ENCODE measurements around the gene NSMF. TPM values are rescaled to one million over a fixed set of nuclear protein-coding genes. Genes with fewer than 3 reads are reported as not detected.

NSMF gene
- total and polyA plus RNA-seq, 10 of the 15 experiments (the other 5 are each of a cell fraction or from before 2014, with no cell fraction given): 0.13 to 44.3 (median 13.4) TPM

DNA sequence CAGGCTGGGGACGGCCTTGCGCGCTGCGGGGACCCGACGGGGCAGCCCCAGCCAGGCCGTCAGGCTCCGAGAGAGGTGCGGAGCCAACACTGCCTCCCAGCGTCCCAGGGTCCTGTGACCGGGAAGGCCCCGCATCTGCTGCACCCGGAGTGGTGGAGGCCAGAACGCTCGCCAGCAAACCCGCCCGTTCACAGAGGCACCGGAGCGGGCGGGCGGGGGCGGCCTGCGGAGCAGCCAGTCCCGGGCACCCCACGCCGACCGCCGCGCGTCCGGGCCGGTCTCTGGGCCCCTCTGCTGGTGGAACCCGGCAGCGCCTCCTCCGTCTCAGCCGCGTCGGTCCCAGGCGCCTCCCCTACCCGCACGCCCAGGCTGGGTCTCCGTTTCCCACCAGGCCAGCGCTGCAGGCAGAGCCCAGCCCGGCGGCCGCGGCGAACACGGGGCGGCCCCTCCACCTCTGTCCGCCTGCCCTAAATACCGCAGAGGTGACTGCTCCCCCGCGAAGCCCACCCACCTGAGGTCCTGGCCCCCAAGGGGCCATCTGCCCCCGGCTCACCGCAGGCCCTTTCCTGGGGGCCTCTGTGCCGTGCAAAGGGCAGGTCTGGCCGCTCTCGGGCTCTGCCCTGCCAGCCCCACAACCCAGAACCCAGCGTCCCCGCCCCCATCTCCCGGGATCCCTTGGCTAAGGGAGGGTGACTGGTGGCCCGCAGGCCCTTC, 52.1 kb downstream of the NSMF start (continued):
- TF ChIP-seq, protein P1, sequence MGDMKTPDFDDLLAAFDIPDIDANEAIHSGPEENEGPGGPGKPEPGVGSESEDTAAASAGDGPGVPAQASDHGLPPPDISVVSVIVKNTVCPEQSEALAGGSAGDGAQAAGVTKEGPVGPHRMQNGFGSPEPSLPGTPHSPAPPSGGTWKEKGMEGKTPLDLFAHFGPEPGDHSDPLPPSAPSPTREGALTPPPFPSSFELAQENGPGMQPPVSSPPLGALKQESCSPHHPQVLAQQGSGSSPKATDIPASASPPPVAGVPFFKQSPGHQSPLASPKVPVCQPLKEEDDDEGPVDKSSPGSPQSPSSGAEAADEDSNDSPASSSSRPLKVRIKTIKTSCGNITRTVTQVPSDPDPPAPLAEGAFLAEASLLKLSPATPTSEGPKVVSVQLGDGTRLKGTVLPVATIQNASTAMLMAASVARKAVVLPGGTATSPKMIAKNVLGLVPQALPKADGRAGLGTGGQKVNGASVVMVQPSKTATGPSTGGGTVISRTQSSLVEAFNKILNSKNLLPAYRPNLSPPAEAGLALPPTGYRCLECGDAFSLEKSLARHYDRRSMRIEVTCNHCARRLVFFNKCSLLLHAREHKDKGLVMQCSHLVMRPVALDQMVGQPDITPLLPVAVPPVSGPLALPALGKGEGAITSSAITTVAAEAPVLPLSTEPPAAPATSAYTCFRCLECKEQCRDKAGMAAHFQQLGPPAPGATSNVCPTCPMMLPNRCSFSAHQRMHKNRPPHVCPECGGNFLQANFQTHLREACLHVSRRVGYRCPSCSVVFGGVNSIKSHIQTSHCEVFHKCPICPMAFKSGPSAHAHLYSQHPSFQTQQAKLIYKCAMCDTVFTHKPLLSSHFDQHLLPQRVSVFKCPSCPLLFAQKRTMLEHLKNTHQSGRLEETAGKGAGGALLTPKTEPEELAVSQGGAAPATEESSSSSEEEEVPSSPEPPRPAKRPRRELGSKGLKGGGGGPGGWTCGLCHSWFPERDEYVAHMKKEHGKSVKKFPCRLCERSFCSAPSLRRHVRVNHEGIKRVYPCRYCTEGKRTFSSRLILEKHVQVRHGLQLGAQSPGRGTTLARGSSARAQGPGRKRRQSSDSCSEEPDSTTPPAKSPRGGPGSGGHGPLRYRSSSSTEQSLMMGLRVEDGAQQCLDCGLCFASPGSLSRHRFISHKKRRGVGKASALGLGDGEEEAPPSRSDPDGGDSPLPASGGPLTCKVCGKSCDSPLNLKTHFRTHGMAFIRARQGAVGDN (IDR thresholded peaks at IDR 0.05): 0 out of 2 replicates have a peak, but pooled peaks have one; percentile 31
- no peak for TF ChIP-seq GABPA (IDR thresholded peaks at IDR 0.05; ENCODE audit: low read depth)
- peak; percentile 56; the same call in 1 of the 2 replicates for TF ChIP-seq SIN3A (IDR thresholded peaks at IDR 0.05; ENCODE audit: low read depth, low read length)
- no peak for TF ChIP-seq SKIL (IDR thresholded peaks at IDR 0.05; ENCODE audit: low read depth, poor library complexity, severe bottlenecking)
- no peak for TF ChIP-seq CHD2 (IDR thresholded peaks at IDR 0.05; ENCODE audit: borderline replicate concordance, low read depth, low read length)
- TF ChIP-seq MLLT1 (IDR thresholded peaks at IDR 0.05): no peak
- no peak for TF ChIP-seq HSF1 (IDR thresholded peaks at IDR 0.05; ENCODE audit: low read depth, low read length)
- TF ChIP-seq RBBP5 (conservative IDR thresholded peaks at IDR 0.05): no peak
- TF ChIP-seq SRF (IDR thresholded peaks at IDR 0.05; ENCODE audit: low read depth in 2 of 2, low read length in 2 of 2): no peak
- TF ChIP-seq CEBPB (IDR thresholded peaks at IDR 0.05; ENCODE audit: borderline replicate concordance in 1 of 2, low read depth in 2 of 2, low read length in 2 of 2): no peak
- no peak for TF ChIP-seq WRNIP1 (IDR thresholded peaks at IDR 0.05; ENCODE audit: borderline replicate concordance, low read depth, low read length)
- TF ChIP-seq KDM1A (IDR thresholded peaks at IDR 0.05; ENCODE audit: borderline replicate concordance): no peak
- peak; percentile 92 for TF ChIP-seq SMARCA5 (IDR thresholded peaks at IDR 0.05)
- no peak for TF ChIP-seq FOXM1 (IDR thresholded peaks at IDR 0.05; ENCODE audit: low read depth, low read length)
- no peak for TF ChIP-seq CBFB (IDR thresholded peaks at IDR 0.05; ENCODE audit: low read depth)
- TF ChIP-seq GATAD2B (conservative IDR thresholded peaks at IDR 0.05; ENCODE audit: low read depth): peak; percentile 88
- TF ChIP-seq NFYB (IDR thresholded peaks at IDR 0.05; ENCODE audit: insufficient read depth, low read depth, low read length): no peak
- no peak for TF ChIP-seq ESRRA (IDR thresholded peaks at IDR 0.05; ENCODE audit: low read length)
